ENCODE results near the gene WFS1.

GRCh38 chr4:6288871-6289270 lies 19.2 kb downstream of the WFS1 start:
- no peak for TF ChIP-seq CTCF (IDR thresholded peaks at IDR 0.05 in 8 of 11, conservative IDR thresholded peaks at IDR 0.05 in 3 of 11)
- no peak for TF ChIP-seq POLR2A (IDR thresholded peaks at IDR 0.05)
